Astrocyte (in vitro differentiated cells and primary cell): Measurements from ENCODE around the gene NUP210. TPM values are rescaled to one million over a fixed set of nuclear protein-coding genes. Genes with fewer than 3 reads are reported as not detected.

ENCODE experiments used
- DNase-seq: peaks from one replicate; pipeline ENCODE4 v3.0.0-alpha.2; 2010; ENCODE audit warnings: low read depth
- FAIRE-seq: peaks from 2 replicates; lab custom pipeline; 2011; peaks lifted over from hg19 to GRCh38; lab: Jason Lieb, UNC
- H2AFZ ChIP-seq: 2 replicates; pipeline ENCODE4 v1.6.0; 2012; ENCODE audit warnings: low read depth, low read length, inconsistent platforms
- H3K27ac ChIP-seq: 2 replicates; pipeline ENCODE4 v1.5.1; 2011; ENCODE audit warnings: low read depth, low read length, inconsistent platforms
- H3K27me3 ChIP-seq: 2 replicates; pipeline ENCODE4 v1.6.0; 2011; ENCODE audit warnings: low read length, inconsistent platforms; ENCODE audit not compliant: insufficient read depth
- H3K36me3 ChIP-seq: 2 replicates; pipeline ENCODE4 v1.5.1; 2011; ENCODE audit warnings: low read length, inconsistent platforms; ENCODE audit not compliant: insufficient read depth
- H3K4me1 ChIP-seq: 2 replicates; pipeline ENCODE4 v1.5.1; 2011; ENCODE audit warnings: low read length, inconsistent platforms; ENCODE audit not compliant: insufficient read depth
- H3K4me2 ChIP-seq: 2 replicates; pipeline ENCODE4 v1.6.0; 2012; ENCODE audit warnings: low read length, inconsistent platforms
- H3K4me3 ChIP-seq: 2 replicates; pipeline ENCODE4 v1.5.1; 2011; ENCODE audit warnings: low read depth, mild to moderate bottlenecking, low read length, inconsistent platforms; ENCODE audit not compliant: insufficient read depth
- H3K79me2 ChIP-seq: 2 replicates; pipeline ENCODE4 v1.6.0; 2012; ENCODE audit warnings: mild to moderate bottlenecking, low read length, inconsistent platforms; ENCODE audit not compliant: insufficient read depth
- H3K9ac ChIP-seq: 2 replicates; pipeline ENCODE4 v1.6.0; 2012; ENCODE audit warnings: mild to moderate bottlenecking, low read length, inconsistent platforms
- H3K9me3 ChIP-seq: 2 replicates; pipeline ENCODE4 v1.5.1; 2012; ENCODE audit warnings: low read depth, mild to moderate bottlenecking, low read length, inconsistent platforms; ENCODE audit not compliant: insufficient read depth
- H4K20me1 ChIP-seq: 2 replicates; pipeline ENCODE4 v1.6.0; 2012; ENCODE audit warnings: low read length, inconsistent platforms; ENCODE audit not compliant: insufficient read depth
- H3K27ac Mint-ChIP-seq: one replicate; pipeline ENCODE4 v1.8.0; 2021; ENCODE audit warnings: mild to moderate bottlenecking, mixed read lengths; ENCODE audit not compliant: unreplicated experiment
- H3K27me3 Mint-ChIP-seq: one replicate; pipeline ENCODE4 v1.8.0; 2021; ENCODE audit warnings: low read depth, mixed read lengths; ENCODE audit not compliant: unreplicated experiment
- H3K36me3 Mint-ChIP-seq: one replicate; pipeline ENCODE4 v1.8.0; 2021; ENCODE audit warnings: low read depth, mixed read lengths; ENCODE audit not compliant: unreplicated experiment
- H3K4me1 Mint-ChIP-seq: one replicate; pipeline ENCODE4 v1.8.0; 2021; ENCODE audit warnings: low read depth, mixed read lengths; ENCODE audit not compliant: unreplicated experiment
- H3K4me3 Mint-ChIP-seq: one replicate; pipeline ENCODE4 v1.8.0; 2021; ENCODE audit warnings: mild to moderate bottlenecking, moderate library complexity, mixed read lengths; ENCODE audit not compliant: unreplicated experiment
- H3K9me3 Mint-ChIP-seq: one replicate; pipeline ENCODE4 v1.8.0; 2021; ENCODE audit warnings: mild to moderate bottlenecking, mixed read lengths; ENCODE audit not compliant: unreplicated experiment
- CTCF ChIP-seq: IDR thresholded peaks from 2 replicates; pipeline ENCODE4 v1.5.1; 2011; ENCODE audit warnings: low read depth, mild to moderate bottlenecking, inconsistent platforms, low read length, moderate library complexity; ENCODE audit not compliant: insufficient read depth
- EZH2 ChIP-seq: IDR thresholded peaks from 2 replicates; pipeline ENCODE4 v1.6.1; 2012; ENCODE audit warnings: mild to moderate bottlenecking, low read length, inconsistent platforms; ENCODE audit not compliant: insufficient read depth
- total RNA-seq: library from RNA; stranded (reverse); gene quantifications from 2 replicates; pipeline ENCODE4 v1.2.1, GENCODE V29; 2021

NUP210 gene
- total RNA-seq, 1 donor from 2014 or later = 1.2 TPM

GRCh38 chr3:13333236-13333897 is 86.8 kb downstream of the NUP210 start:
- Histone ChIP-seq H3K27ac (no peak overlapping the region), H3K4me1 (no peaks in the 10 kb centered on the region), H3K4me3 (no peak overlapping the region), H3K36me3 (no peaks in the 10 kb centered on the region), H3K27me3 (peaks cover 3% of the 10 kb centered on the region), H3K4me2 (no peak overlapping the region), H3K9me3 (no peaks in the 10 kb centered on the region), H2AFZ (no peak overlapping the region), H4K20me1 (no peaks in the 10 kb centered on the region), H3K9ac (no peak overlapping the region), H3K79me2 (no peaks in the 10 kb centered on the region)
- H3K9me3 Mint-ChIP-seq = no peaks in the 10 kb centered on the region
- no peaks in the 10 kb centered on the region for H3K36me3 Mint-ChIP-seq
- H3K4me1 Mint-ChIP-seq = no peaks in the 10 kb centered on the region
- FAIRE-seq (no peak), DNase-seq (no peak)
- no peak for TF ChIP-seq CTCF
- TF ChIP-seq EZH2 = no peak
- H3K4me3 Mint-ChIP-seq = no peak overlapping the region
- H3K27me3 Mint-ChIP-seq = peaks cover 45% of the 10 kb centered on the region
- no peak overlapping the region for H3K27ac Mint-ChIP-seq

DNA sequence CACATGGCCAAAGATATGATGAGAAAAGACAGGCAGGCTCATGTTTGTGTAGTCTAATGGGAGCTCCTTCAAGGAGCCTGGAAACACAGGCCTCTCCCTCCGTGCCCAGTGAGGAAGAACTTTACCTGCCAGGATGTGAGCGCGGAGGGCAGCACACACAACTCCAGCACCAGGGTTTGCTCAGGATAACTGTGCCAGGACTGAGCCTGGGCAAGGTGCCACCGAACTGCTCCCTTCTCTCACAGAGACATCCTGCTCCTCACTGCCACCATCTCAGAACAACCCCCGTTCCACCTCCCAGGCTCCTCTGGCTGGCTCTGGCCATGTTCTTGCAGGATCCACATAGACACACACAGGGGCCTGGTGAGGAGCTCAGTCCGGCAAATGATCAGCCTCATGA is 87.4 kb downstream of the NUP210 start:
- no peak overlapping the region for H3K4me3 Mint-ChIP-seq
- H3K4me2 ChIP-seq = no peak overlapping the region
- H3K9me3 ChIP-seq = no peaks in the 10 kb centered on the region
- H3K36me3 ChIP-seq = no peaks in the 10 kb centered on the region
- H3K4me1 Mint-ChIP-seq = no peaks in the 10 kb centered on the region
- no peak overlapping the region for H3K9ac ChIP-seq
- peaks cover 3% of the 10 kb centered on the region for H3K27me3 ChIP-seq
- no peaks in the 10 kb centered on the region for H3K4me1 ChIP-seq
- H4K20me1 ChIP-seq = no peaks in the 10 kb centered on the region
- FAIRE-seq (no peak), DNase-seq (no peak)
- no peaks in the 10 kb centered on the region for H3K9me3 Mint-ChIP-seq
- no peak overlapping the region for H2AFZ ChIP-seq
- no peak overlapping the region for H3K27ac ChIP-seq
- H3K36me3 Mint-ChIP-seq = no peaks in the 10 kb centered on the region
- H3K4me3 ChIP-seq = no peak overlapping the region
- no peaks in the 10 kb centered on the region for H3K79me2 ChIP-seq
- H3K27ac Mint-ChIP-seq = no peak overlapping the region
- peaks cover 45% of the 10 kb centered on the region for H3K27me3 Mint-ChIP-seq
- TF ChIP-seq CTCF (no peak), EZH2 (no peak)

- TF ChIP-seq CTCF = no peak
- TF ChIP-seq EZH2 = no peak
- Histone ChIP-seq H3K9me3 (no peaks in the 10 kb centered on the region), H3K79me2 (no peaks in the 10 kb centered on the region), H3K4me1 (no peaks in the 10 kb centered on the region), H3K4me3 (no peak overlapping the region), H3K9ac (no peak overlapping the region), H3K27me3 (peaks cover 3% of the 10 kb centered on the region), H3K27ac (no peak overlapping the region), H4K20me1 (no peaks in the 10 kb centered on the region), H3K36me3 (no peaks in the 10 kb centered on the region), H3K4me2 (no peak overlapping the region), H2AFZ (no peak overlapping the region)
- FAIRE-seq = no peak
- H3K36me3 Mint-ChIP-seq = no peaks in the 10 kb centered on the region
- DNase-seq = no peak
- H3K27ac Mint-ChIP-seq = no peak overlapping the region
- no peak overlapping the region for H3K4me3 Mint-ChIP-seq
- H3K4me1 Mint-ChIP-seq = no peaks in the 10 kb centered on the region
- peaks cover 48% of the 10 kb centered on the region for H3K27me3 Mint-ChIP-seq
- H3K9me3 Mint-ChIP-seq = no peaks in the 10 kb centered on the region
Observed at GRCh38 chr3:13332158-13332557, 88.0 kb downstream of the NUP210 start.
